Subcutaneous abdominal adipose tissue (tissue), 5 donors: Measurements from ENCODE around the gene KRTAP5-9.
"Not testable (repeated sequence)": the region's sequence is repeated elsewhere in the genome, so short reads cannot be mapped to it uniquely, and the experiment has no call there.

Experiments
- H3K27ac ChIP-seq: one replicate; pipeline ENCODE4 v1.7.0; 2013; ENCODE audit warnings: low read depth, mild to moderate bottlenecking, inconsistent platforms, low read length, moderate library complexity
- H3K27me3 ChIP-seq, 5 donors: one replicate each; pipeline ENCODE4 v1.7.0; 2013; ENCODE audit warnings: low read length in 5 of 5, inconsistent platforms in 1 of 5; ENCODE audit not compliant: control insufficient read depth in 5 of 5, insufficient read depth in 4 of 5
- H3K36me3 ChIP-seq, 5 donors: one replicate each; pipeline ENCODE4 v1.7.0; 2013; ENCODE audit warnings: low read length in 5 of 5; ENCODE audit not compliant: control insufficient read depth in 5 of 5, insufficient read depth in 5 of 5
- H3K4me1 ChIP-seq, 5 donors: one replicate each; pipeline ENCODE4 v1.7.0; 2013; ENCODE audit warnings: low read length in 5 of 5, mild to moderate bottlenecking in 3 of 5, moderate library complexity in 1 of 5; ENCODE audit not compliant: control insufficient read depth in 5 of 5, insufficient read depth in 5 of 5
- H3K4me3 ChIP-seq, 5 donors: one replicate each; pipeline ENCODE4 v1.7.0; 2013; ENCODE audit warnings: low read length in 5 of 5, low read depth in 1 of 5
- H3K9ac ChIP-seq, 5 donors: one replicate each; pipeline ENCODE4 v1.7.0; 2013; ENCODE audit warnings: low read length in 5 of 5, mild to moderate bottlenecking in 4 of 5, moderate library complexity in 3 of 5
- H3K9me3 ChIP-seq, 5 donors: one replicate each; pipeline ENCODE4 v1.7.0; 2013; ENCODE audit warnings: low read length in 5 of 5; ENCODE audit not compliant: control insufficient read depth in 5 of 5
- donor health status: healthy.
- donor health status: healthy.
- donor health status: healthy.
- donor health status: healthy.
- donor health status: healthy.

KRTAP5-9 gene

GRCh38 chr11:71568704-71569349 is 20.6 kb downstream of the KRTAP5-9 start:
- H3K9me3 ChIP-seq: no peaks in the 10 kb centered on the region
- H3K27me3 ChIP-seq: peaks cover 0 to 3% (median 2%) of the 10 kb centered on the region in 5 donors
- no peaks in the 10 kb centered on the region for H3K36me3 ChIP-seq
- no peak overlapping the region for H3K9ac ChIP-seq
- H3K4me3 ChIP-seq: peak overlapping the region in 1 of 5 donors; percentile 40
- H3K27ac ChIP-seq: peak overlapping the region; percentile 16
- peaks cover 0 to 32% (median 21%) of the 10 kb centered on the region in 5 donors for H3K4me1 ChIP-seq

DNA sequence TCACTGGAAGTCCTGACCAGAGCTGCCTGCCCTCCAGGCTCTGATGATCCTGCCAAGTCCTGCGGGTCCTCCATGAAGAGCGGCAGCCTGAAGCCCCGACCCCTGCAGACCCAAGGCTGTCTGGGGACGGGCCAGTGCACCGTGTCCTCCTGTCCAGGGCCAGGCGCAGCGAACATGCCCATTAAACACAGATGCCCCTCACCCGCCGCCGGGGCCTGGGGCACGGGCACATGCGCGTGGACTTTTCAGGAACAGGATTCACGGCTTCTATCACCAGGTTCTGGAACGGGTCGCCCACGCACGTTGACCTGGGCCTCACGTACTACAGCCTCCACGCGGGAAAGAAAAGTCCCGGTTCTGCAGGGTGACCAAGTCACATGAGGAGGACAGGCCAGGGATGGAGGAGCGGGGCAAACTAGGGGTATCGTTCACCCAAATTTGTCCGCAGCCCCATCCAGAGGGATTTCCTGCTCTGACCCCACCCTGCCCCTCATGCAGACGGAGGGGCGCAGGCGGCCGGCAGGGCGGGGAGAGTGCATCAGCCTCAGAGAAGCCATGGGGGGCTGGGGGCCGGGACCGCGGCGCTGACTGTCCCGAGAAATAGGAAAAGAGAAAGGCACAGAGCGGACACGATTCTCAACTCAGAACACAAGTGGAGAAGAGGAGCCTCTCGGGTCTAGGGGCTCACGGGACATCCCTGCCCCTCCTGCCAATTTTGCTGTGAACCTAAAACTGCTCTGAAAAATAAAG is 23.1 kb downstream of the KRTAP5-9 start:
- H3K36me3 ChIP-seq, H3K9ac ChIP-seq, H3K4me3 ChIP-seq, H3K9me3 ChIP-seq, H3K27me3 ChIP-seq, H3K27ac ChIP-seq: not testable (repeated sequence)
- H3K4me1 ChIP-seq: peaks cover 0 to 27% (median 20%) of the 10 kb centered on the region in 5 donors

DNA sequence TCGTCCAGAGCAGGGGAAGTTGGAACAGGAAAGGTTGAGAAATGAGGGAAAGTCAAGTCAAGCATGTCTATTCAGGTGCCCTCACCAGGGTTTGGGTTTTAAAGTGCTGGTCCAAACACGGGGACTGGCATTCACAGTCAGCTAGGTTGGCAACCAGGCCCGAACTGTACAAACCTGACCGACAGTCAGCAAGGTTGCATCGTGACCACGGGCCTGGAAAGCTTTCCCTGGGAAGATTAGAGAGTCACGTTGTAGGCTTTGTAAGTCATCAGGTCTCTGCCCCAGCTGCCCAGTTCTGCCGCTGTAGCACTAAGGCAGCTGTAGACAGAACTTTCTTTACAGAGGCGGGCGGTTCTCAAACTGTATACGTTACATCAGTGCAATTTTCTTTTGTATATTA is 24.6 kb downstream of the KRTAP5-9 start:
- H3K4me3 ChIP-seq: no peak overlapping the region

GRCh38 chr11:71574418-71574817 is 26.2 kb downstream of the KRTAP5-9 start:
- Histone ChIP-seq H3K27me3 (peaks cover 0 to 12% (median 3%) of the 10 kb centered on the region in 5 donors), H3K9ac (no peak overlapping the region), H3K36me3 (no peaks in the 10 kb centered on the region), H3K9me3 (no peaks in the 10 kb centered on the region), H3K27ac (no peak overlapping the region), H3K4me1 (peaks cover 0 to 4% (median 1%) of the 10 kb centered on the region in 5 donors), H3K4me3 (no peak overlapping the region)

More for the DNA sequence above, 24.6 kb downstream of the KRTAP5-9 start:
- Histone ChIP-seq H3K27ac (no peak overlapping the region), H3K9me3 (no peaks in the 10 kb centered on the region), H3K4me1 (peaks cover 2 to 15% (median 10%) of the 10 kb centered on the region in 5 donors), H3K27me3 (peaks cover 0 to 12% (median 3%) of the 10 kb centered on the region in 5 donors), H3K9ac (no peak overlapping the region), H3K36me3 (no peaks in the 10 kb centered on the region)

GRCh38 chr11:71575723-71576424 is 27.7 kb downstream of the KRTAP5-9 start:
- H3K27ac ChIP-seq: no peak overlapping the region
- H3K27me3 ChIP-seq: peaks cover 0 to 12% (median 3%) of the 10 kb centered on the region in 5 donors
- no peaks in the 10 kb centered on the region for H3K36me3 ChIP-seq
- no peak overlapping the region for H3K9ac ChIP-seq
- no peak overlapping the region for H3K4me3 ChIP-seq
- H3K4me1 ChIP-seq: peaks cover 0 to 13% (median 9%) of the 10 kb centered on the region in 5 donors
- H3K9me3 ChIP-seq: no peaks in the 10 kb centered on the region

DNA sequence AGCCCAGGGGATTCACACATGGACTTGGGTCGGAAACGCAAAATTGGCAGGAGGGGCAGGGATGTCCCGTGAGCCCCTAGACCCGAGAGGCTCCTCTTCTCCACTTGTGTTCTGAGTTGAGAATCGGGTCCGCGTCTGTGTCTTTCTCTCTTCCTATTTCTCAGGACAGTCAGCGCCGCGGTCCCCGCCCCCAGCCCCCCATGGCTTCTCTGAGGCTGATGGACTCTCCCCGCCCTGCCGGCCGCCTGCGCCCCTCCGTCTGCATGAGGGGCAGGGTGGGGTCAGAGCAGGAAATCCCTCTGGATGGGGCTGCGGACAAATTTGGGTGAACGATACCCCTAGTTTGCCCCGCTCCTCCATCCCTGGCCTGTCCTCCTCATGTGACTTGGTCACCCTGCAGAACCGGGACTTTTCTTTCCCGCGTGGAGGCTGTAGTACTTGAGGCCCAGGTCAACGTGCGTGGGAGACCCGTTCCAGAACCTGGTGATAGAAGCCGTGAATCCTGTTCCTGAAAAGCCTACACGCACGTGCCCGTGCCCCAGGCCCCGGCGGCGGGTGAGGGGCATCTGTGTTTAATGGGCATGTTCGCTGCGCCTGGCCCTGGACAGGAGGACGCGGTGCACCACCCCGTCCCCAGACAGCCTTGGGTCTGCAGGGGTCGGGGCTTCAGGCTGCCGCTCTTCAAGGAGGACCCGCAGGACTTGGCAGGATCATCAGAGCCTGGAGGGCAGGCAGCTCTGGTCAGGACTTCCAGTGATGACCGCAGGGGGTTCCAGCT is 28.7 kb downstream of the KRTAP5-9 start:
- H3K36me3 ChIP-seq: not testable (repeated sequence)
- peaks cover 0 to 13% (median 3%) of the 10 kb centered on the region in 5 donors for H3K27me3 ChIP-seq

GRCh38 chr11:71577469-71578004 is 29.3 kb downstream of the KRTAP5-9 start:
- peaks cover 0 to 19% (median 15%) of the 10 kb centered on the region in 5 donors for H3K4me1 ChIP-seq
- H3K27ac ChIP-seq: no peak overlapping the region
- no peak overlapping the region for H3K4me3 ChIP-seq
- no peaks in the 10 kb centered on the region for H3K36me3 ChIP-seq
- no peak overlapping the region for H3K9ac ChIP-seq
- peaks cover 0 to 17% (median 3%) of the 10 kb centered on the region in 5 donors for H3K27me3 ChIP-seq
- no peaks in the 10 kb centered on the region for H3K9me3 ChIP-seq

More for the DNA sequence above, 28.7 kb downstream of the KRTAP5-9 start:
- peaks cover 0 to 15% (median 10%) of the 10 kb centered on the region in 5 donors for H3K4me1 ChIP-seq
- H3K9ac ChIP-seq, H3K4me3 ChIP-seq, H3K9me3 ChIP-seq, H3K27ac ChIP-seq: not testable (repeated sequence)

DNA sequence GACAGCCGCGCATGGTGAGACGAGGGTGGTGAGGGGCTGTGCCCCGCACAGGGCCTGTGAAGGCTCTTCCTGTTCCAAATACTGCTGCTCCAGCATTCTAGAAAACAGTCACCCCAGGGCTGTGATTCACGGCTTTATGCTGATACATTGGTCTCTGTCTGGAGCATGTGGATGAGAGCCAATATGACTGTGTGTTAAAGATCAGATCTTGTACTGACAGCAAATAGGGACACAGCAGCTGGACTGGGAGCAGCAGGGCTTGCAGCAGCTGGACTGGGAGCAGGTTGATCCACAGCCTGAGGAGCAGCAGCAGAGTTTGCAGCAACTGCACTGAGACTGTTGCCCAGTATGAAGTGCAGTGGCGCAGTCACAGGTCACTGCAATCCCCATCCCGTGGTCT is 31.3 kb downstream of the KRTAP5-9 start:
- H3K4me3 ChIP-seq, H3K9ac ChIP-seq, H3K27ac ChIP-seq, H3K9me3 ChIP-seq, H3K36me3 ChIP-seq: not testable (repeated sequence)
- Histone ChIP-seq H3K27me3 (peaks cover 0 to 17% (median 3%) of the 10 kb centered on the region in 5 donors), H3K4me1 (peaks cover 0 to 21% (median 15%) of the 10 kb centered on the region in 5 donors)
